IPS DF 4.7 (cell line): ENCODE data around the gene SEMA6C.
"Not testable (repeated sequence)": the region's sequence is repeated elsewhere in the genome, so short reads cannot be mapped to it uniquely, and the experiment has no call there.

Source experiments
- DNase-seq: peaks from one replicate; pipeline ENCODE4 v3.0.0-alpha.2; 2013; ENCODE audit warnings: low spot score; ENCODE audit errors: extremely low read depth

The SEMA6C gene

GRCh38 chr1:151132335-151133017 is 14.0 kb downstream of the SEMA6C start:
- no peak for DNase-seq

GRCh38 chr1:151131701-151132334 is 14.6 kb downstream of the SEMA6C start:
- no peak for DNase-seq

- peak; percentile 75 for DNase-seq
Measured at GRCh38 chr1:151130987-151131586, 15.3 kb downstream of the SEMA6C start.

- DNase-seq, result no peak
Measured at GRCh38 chr1:151128800-151129199, 17.6 kb downstream of the SEMA6C start.

GRCh38 chr1:151124763-151125403 is 21.5 kb downstream of the SEMA6C start:
- no peak for DNase-seq

- no peak for DNase-seq
Measured at GRCh38 chr1:151113877-151114276, 32.6 kb downstream of the SEMA6C start.

GRCh38 chr1:151108331-151108730 is 38.1 kb downstream of the SEMA6C start:
- DNase-seq, result no peak

GRCh38 chr1:151106894-151107293 is 39.5 kb downstream of the SEMA6C start:
- no peak for DNase-seq

GRCh38 chr1:151104630-151105029 is 41.8 kb downstream of the SEMA6C start:
- DNase-seq, result no peak

GRCh38 chr1:151098126-151098525 is 48.3 kb downstream of the SEMA6C start:
- DNase-seq, result no peak

GRCh38 chr1:151097426-151097825 is 49.0 kb downstream of the SEMA6C start:
- not testable (repeated sequence) for DNase-seq

GRCh38 chr1:151085953-151086559 is 60.4 kb downstream of the SEMA6C start:
- DNase-seq, result no peak
